OCI-LY1 (cell line): Measurements from ENCODE around the gene TLDC2.
A peak's percentile ranks its signal among the peaks of the same experiment; 100 is the strongest.

Experiments
- H2AFZ ChIP-seq: fragments of 200-600 bp; sonication (generic), shearing (Covaris generic); 2 replicates; pipeline ENCODE4 v1.6.0; 2014; ENCODE audit warnings: antibody characterized with exemption, mild to moderate bottlenecking, low read length
- H3F3A ChIP-seq: fragments of 200-600 bp; sonication (generic), shearing (Covaris generic); 2 replicates; pipeline ENCODE4 v1.6.0; 2014; ENCODE audit warnings: mild to moderate bottlenecking, antibody characterized with exemption, low read length, moderate library complexity; ENCODE audit not compliant: insufficient read depth
- H3K27ac ChIP-seq: fragments of 200-600 bp; sonication (generic); 2 replicates; pipeline ENCODE4 v1.5.1; 2014; ENCODE audit warnings: low read length, mixed run types, mild to moderate bottlenecking, low read depth; ENCODE audit not compliant: poor library complexity, severe bottlenecking
- H3K27me3 ChIP-seq: fragments of 200-600 bp; sonication (generic); 2 replicates; pipeline ENCODE4 v1.6.0; 2014; ENCODE audit warnings: antibody characterized with exemption, mild to moderate bottlenecking, low read length, moderate library complexity; ENCODE audit not compliant: insufficient read depth
- H3K36me3 ChIP-seq: fragments of 200-600 bp; sonication (generic); 2 replicates; pipeline ENCODE4 v1.6.1; 2014; ENCODE audit warnings: mild to moderate bottlenecking, antibody characterized with exemption, low read length, moderate library complexity, mixed read lengths; ENCODE audit not compliant: insufficient read depth
- H3K4me1 ChIP-seq: fragments of 200-600 bp; sonication (generic); 2 replicates; pipeline ENCODE4 v1.5.1; 2014; ENCODE audit warnings: mild to moderate bottlenecking, low read length, moderate library complexity; ENCODE audit not compliant: insufficient read depth, severe bottlenecking
- H3K4me2 ChIP-seq: fragments of 200-600 bp; sonication (generic), shearing (Covaris generic); 2 replicates; pipeline ENCODE4 v1.6.1; 2014; ENCODE audit warnings: low read length
- H3K4me3 ChIP-seq: fragments of 200-600 bp; sonication (generic); 2 replicates; pipeline ENCODE4 v1.5.1; 2014; ENCODE audit warnings: low read length, low read depth, mild to moderate bottlenecking, mixed read lengths; ENCODE audit not compliant: poor library complexity, severe bottlenecking
- H3K79me2 ChIP-seq: fragments of 200-600 bp; shearing (Covaris generic); 2 replicates; pipeline ENCODE4 v1.6.1; 2016; ENCODE audit warnings: mixed run types, low read length, mixed read lengths; ENCODE audit not compliant: insufficient read depth
- H3K9ac ChIP-seq: fragments of 200-600 bp; sonication (generic), shearing (Covaris generic); 2 replicates; pipeline ENCODE4 v1.6.1; 2014; ENCODE audit warnings: mild to moderate bottlenecking, low read length, mixed read lengths
- H3K9me2 ChIP-seq: fragments of 200-600 bp; sonication (generic), shearing (Covaris generic); 2 replicates; pipeline ENCODE4 v1.6.1; 2014; ENCODE audit warnings: low read depth, mild to moderate bottlenecking, low read length, mixed read lengths
- H3K9me3 ChIP-seq: fragments of 200-600 bp; shearing (Covaris generic); 2 replicates; pipeline ENCODE4 v1.6.1; 2014; ENCODE audit warnings: low read length, mixed read lengths
- H4K20me1 ChIP-seq: fragments of 200-600 bp; sonication (generic), shearing (Covaris generic); 2 replicates; pipeline ENCODE4 v1.6.0; 2016; ENCODE audit warnings: mild to moderate bottlenecking, low read length; ENCODE audit not compliant: insufficient read depth
- EZH2 ChIP-seq: fragments of 200-600 bp; sonication (generic), shearing (Covaris generic); IDR thresholded peaks from 2 replicates; pipeline ENCODE4 v1.8.0; 2017; ENCODE audit warnings: borderline replicate concordance, mixed run types, mild to moderate bottlenecking, antibody characterized with exemption, low read length, moderate library complexity, mixed read lengths
- TF ChIP-seq, protein P1 (sequence below): fragments of 200-600 bp; sonication (generic), shearing (Covaris generic); IDR thresholded peaks from 2 replicates; pipeline ENCODE4 v1.5.1; 2017; ENCODE audit warnings: mild to moderate bottlenecking, antibody characterized with exemption, low read length, moderate library complexity, mixed read lengths

The TLDC2 gene

DNA sequence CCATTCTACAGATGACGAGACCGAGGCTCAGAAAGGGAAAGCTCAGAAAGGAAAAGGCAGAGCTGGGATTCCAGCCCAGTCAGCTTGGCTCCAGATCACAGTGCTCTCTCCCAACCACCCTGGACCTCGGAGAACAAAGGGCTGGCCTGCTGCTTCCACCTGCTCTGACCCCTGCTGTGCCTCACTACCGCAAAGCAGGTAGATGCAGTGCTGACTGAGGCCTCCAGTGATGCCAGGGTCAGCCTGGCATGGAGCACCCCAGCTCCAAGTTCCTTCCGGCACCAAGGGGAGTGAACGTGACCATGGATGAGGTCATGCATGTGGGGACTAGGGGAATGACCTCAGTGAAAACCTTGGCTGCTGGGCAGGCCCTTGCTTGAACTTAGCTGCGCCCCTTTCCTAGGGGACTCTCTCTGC, 20.7 kb upstream of the TLDC2 start:
- Histone ChIP-seq H3K27ac (no peak overlapping the region), H3K4me1 (peaks cover 43% of the 10 kb centered on the region), H3K9ac (no peak overlapping the region)

DNA sequence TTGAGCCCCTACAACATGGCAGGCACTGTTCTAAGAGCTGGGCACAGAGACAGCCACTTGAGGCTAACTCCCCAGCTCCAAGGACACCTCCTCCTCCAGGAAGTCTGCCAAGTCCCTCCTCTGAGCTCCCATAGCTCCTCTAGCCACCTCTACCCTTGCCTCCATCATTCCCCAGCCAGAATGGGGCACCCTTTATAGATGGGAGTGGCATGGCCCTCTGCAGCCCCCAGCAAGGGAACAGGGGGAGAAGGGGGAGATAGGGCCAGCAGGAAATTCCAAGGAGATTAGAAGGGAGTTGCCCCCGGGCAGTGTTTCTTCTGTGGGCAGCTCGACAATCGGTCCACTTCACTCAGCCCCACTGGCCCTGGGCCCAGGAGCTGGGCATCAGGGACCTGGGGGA, 19.7 kb upstream of the TLDC2 start:
- H3K36me3 ChIP-seq = no peaks in the 10 kb centered on the region
- no peaks in the 10 kb centered on the region for H3K9me2 ChIP-seq
- peaks cover 51% of the 10 kb centered on the region for H3K4me1 ChIP-seq
- no peak overlapping the region for H3K4me2 ChIP-seq
- H3K27ac ChIP-seq = no peak overlapping the region
- H3K27me3 ChIP-seq = no peaks in the 10 kb centered on the region
- no peaks in the 10 kb centered on the region for H3F3A ChIP-seq
- H3K4me3 ChIP-seq = no peak overlapping the region
- H3K9ac ChIP-seq = no peak overlapping the region
- TF ChIP-seq EZH2 = no peak
- TF ChIP-seq, protein P1, sequence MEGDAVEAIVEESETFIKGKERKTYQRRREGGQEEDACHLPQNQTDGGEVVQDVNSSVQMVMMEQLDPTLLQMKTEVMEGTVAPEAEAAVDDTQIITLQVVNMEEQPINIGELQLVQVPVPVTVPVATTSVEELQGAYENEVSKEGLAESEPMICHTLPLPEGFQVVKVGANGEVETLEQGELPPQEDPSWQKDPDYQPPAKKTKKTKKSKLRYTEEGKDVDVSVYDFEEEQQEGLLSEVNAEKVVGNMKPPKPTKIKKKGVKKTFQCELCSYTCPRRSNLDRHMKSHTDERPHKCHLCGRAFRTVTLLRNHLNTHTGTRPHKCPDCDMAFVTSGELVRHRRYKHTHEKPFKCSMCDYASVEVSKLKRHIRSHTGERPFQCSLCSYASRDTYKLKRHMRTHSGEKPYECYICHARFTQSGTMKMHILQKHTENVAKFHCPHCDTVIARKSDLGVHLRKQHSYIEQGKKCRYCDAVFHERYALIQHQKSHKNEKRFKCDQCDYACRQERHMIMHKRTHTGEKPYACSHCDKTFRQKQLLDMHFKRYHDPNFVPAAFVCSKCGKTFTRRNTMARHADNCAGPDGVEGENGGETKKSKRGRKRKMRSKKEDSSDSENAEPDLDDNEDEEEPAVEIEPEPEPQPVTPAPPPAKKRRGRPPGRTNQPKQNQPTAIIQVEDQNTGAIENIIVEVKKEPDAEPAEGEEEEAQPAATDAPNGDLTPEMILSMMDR = no peak
- no peaks in the 10 kb centered on the region for H3K9me3 ChIP-seq
- H3K79me2 ChIP-seq = no peaks in the 10 kb centered on the region
- H2AFZ ChIP-seq = no peak overlapping the region
- H4K20me1 ChIP-seq = no peaks in the 10 kb centered on the region

More for the DNA sequence above, 20.7 kb upstream of the TLDC2 start:
- peaks cover 7% of the 10 kb centered on the region for H3K36me3 ChIP-seq
- no peak overlapping the region for H3K4me3 ChIP-seq
- no peaks in the 10 kb centered on the region for H3F3A ChIP-seq
- no peak overlapping the region for H3K4me2 ChIP-seq
- H3K9me3 ChIP-seq = peaks cover 4% of the 10 kb centered on the region; the same call in 1 of the 2 replicates
- H3K9me2 ChIP-seq = no peaks in the 10 kb centered on the region
- no peaks in the 10 kb centered on the region for H3K79me2 ChIP-seq
- no peak for TF ChIP-seq EZH2
- TF ChIP-seq, protein P1 = no peak
- no peak overlapping the region for H2AFZ ChIP-seq
- H4K20me1 ChIP-seq = no peaks in the 10 kb centered on the region
- no peaks in the 10 kb centered on the region for H3K27me3 ChIP-seq

DNA sequence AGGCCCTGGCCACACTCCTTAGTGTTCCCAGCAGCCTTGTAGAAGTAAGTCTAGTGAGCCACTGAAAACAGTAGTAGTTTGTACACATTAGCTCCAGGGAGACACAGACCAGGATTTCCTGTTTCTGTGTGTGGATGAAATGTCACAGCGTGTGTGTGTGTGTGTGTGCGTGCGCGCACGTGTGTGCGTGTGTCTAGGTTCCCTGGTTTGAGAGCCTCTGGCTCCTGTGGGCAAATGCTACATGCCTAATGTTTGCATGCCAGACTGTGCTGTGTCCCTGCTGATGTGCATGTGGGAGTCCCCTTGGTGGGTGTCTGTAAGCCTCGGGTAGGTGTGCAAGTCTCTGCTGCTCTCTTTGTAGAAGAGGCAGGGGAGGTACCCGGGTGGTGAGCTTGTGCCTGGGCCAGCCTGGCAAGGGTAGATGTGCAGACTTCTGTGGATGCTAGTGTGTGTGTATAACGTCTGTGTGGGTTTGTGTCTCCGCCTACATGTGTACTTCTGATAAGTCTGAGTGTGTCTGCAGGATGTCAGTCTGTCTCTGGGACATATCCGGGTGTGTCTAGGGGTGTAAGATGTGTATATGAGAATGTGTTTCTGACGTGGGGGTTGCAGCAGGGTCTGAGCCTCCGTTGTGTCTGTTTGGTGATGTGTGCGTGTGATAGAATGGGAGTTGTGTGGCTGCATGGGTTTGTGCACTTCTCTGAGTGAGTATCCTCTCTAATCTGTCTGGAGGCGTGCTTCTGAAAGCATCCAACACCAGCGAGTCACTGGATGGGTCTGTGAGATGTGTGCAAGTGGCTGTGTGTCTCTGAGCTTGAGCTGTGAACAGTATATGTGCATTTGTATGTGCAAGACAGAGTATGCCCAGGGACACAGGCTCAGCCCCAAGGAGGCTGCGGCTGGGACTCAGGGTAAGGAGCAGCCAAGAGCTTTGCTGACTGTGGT, 19.0 kb upstream of the TLDC2 start:
- H3K27me3 ChIP-seq = no peaks in the 10 kb centered on the region
- H3K36me3 ChIP-seq = no peaks in the 10 kb centered on the region
- H3K4me2 ChIP-seq = peak overlapping the region; percentile 17; the same call in 1 of the 2 replicates
- H3K9me3 ChIP-seq = no peaks in the 10 kb centered on the region
- H3F3A ChIP-seq = no peaks in the 10 kb centered on the region
- H3K4me3 ChIP-seq = no peak overlapping the region
- H3K4me1 ChIP-seq = peaks cover 55% of the 10 kb centered on the region
- no peaks in the 10 kb centered on the region for H3K9me2 ChIP-seq
- H3K27ac ChIP-seq = no peak overlapping the region
- H4K20me1 ChIP-seq = no peaks in the 10 kb centered on the region
- H3K79me2 ChIP-seq = no peaks in the 10 kb centered on the region
- TF ChIP-seq, protein P1 = no peak
- no peak for TF ChIP-seq EZH2
- H2AFZ ChIP-seq = no peak overlapping the region
- H3K9ac ChIP-seq = no peak overlapping the region
